HL-60/S4 treated with phorbol 12-myristate 13-acetate at 8.2 ng/mL for 4 days and 3 days (cell line): ENCODE data around the gene TMEM121B.
"Not testable (repeated sequence)": the region's sequence is repeated elsewhere in the genome, so short reads cannot be mapped to it uniquely, and the experiment has no call there.

Experiments
- in situ Hi-C: fragments of 300-500 bp; cut with MboI; formaldehyde crosslinking; loops from 2 replicates; pipeline ENCODE4 v1.15.0; 2022; ENCODE audit warnings: low sequenced_read_pairs

The TMEM121B gene

GRCh38 chr22:17121233-17122195 is at the start of gene TMEM121B:
Gene TMEM121B (minus strand): TSS chr22:17121360. CDS start chr22:17121127, 233 bp downstream.
- in situ Hi-C loops: no loop called here

- in situ Hi-C loops: no loop called here
Measured at GRCh38 chr22:17167486-17167885, 46.3 kb upstream of the TMEM121B start.

GRCh38 chr22:17164392-17165024 is 43.3 kb upstream of the TMEM121B start:
- in situ Hi-C loops: no loop called here

GRCh38 chr22:17162731-17163130 is 41.6 kb upstream of the TMEM121B start:
- in situ Hi-C loops: no loop called here

GRCh38 chr22:17161991-17162390 is 40.8 kb upstream of the TMEM121B start:
- in situ Hi-C loops: no loop called here

- in situ Hi-C loops: loop anchor here (5.0 kb wide), 1 partner anchor 52 kb away; no protein-coding TSS in a partner anchor
Measured at GRCh38 chr22:17159504-17159951, 38.4 kb upstream of the TMEM121B start.

- in situ Hi-C loops: loop anchor here (5.0 kb wide), 1 partner anchor 52 kb away; no protein-coding TSS in a partner anchor
Measured at GRCh38 chr22:17158568-17159503, 37.7 kb upstream of the TMEM121B start, which contains the start of gene HDHD5. Gene HDHD5 (minus strand): TSS chr22:17159277. CDS start chr22:17159251, 26 bp downstream.

GRCh38 chr22:17158176-17158567 is 37.0 kb upstream of the TMEM121B start:
- in situ Hi-C loops: loop anchor here (5.0 kb wide), 1 partner anchor 51 kb away; no protein-coding TSS in a partner anchor

- in situ Hi-C loops: loop anchor here (5.0 kb wide), 1 partner anchor 50 kb away; no protein-coding TSS in a partner anchor
Measured at GRCh38 chr22:17157714-17158113, 36.6 kb upstream of the TMEM121B start.

- in situ Hi-C loops: loop anchor here (5.0 kb wide), 1 partner anchor 49 kb away; no protein-coding TSS in a partner anchor
Measured at GRCh38 chr22:17155941-17156340, 34.8 kb upstream of the TMEM121B start.

- in situ Hi-C loops: no loop called here
Measured at GRCh38 chr22:17152971-17153370, 31.8 kb upstream of the TMEM121B start.

GRCh38 chr22:17152340-17152739 is 31.2 kb upstream of the TMEM121B start:
- in situ Hi-C loops: no loop called here

- in situ Hi-C loops: no loop called here
Measured at GRCh38 chr22:17149076-17149815, 28.1 kb upstream of the TMEM121B start.

GRCh38 chr22:17147458-17147857 is 26.3 kb upstream of the TMEM121B start:
- in situ Hi-C loops: not testable (repeated sequence)

- in situ Hi-C loops: no loop called here
Measured at GRCh38 chr22:17145021-17145680, 24.0 kb upstream of the TMEM121B start.

GRCh38 chr22:17143826-17144225 is 22.7 kb upstream of the TMEM121B start:
- in situ Hi-C loops: no loop called here

GRCh38 chr22:17143101-17143500 is 21.9 kb upstream of the TMEM121B start:
- in situ Hi-C loops: no loop called here

GRCh38 chr22:17140826-17141766 is 19.9 kb upstream of the TMEM121B start:
- in situ Hi-C loops: no loop called here
